Peyer's patch (tissue), 4 donors: Measurements from ENCODE around the gene OTUD6A.

ENCODE experiments used
- CTCF ChIP-seq, 6 experiments: fragments of 450-650 bp in 4 of 6; fragments of 200-600 bp in 2 of 6; sonication (generic) in 1 of 6; IDR thresholded peaks; one replicate each; pipeline ENCODE4 v1.5.1; 2017 to 2019; ENCODE audit warnings: antibody characterized with exemption in 6 of 6, mild to moderate bottlenecking in 3 of 6, moderate library complexity in 1 of 6
- POLR2A ChIP-seq, 2 donors: fragments of 450-650 bp; IDR thresholded peaks; one replicate each; pipeline ENCODE4 v1.5.1; 2017; ENCODE audit warnings: antibody characterized with exemption in 2 of 2, mild to moderate bottlenecking in 2 of 2, moderate library complexity in 2 of 2

GRCh38 chrX:70084592-70085240 is 22.5 kb downstream of the OTUD6A start:
- TF ChIP-seq CTCF (IDR thresholded peaks at IDR 0.05) (no peak), POLR2A (IDR thresholded peaks at IDR 0.05) (no peak)
